ENCODE data around the gene DTNBP1. TPM values are rescaled to one million over a fixed set of nuclear protein-coding genes. Genes with fewer than 3 reads are reported as not detected.

Gene DTNBP1
- total and polyA plus RNA-seq, 2 of the 13 experiments (the other 11 are each of a cell fraction or from before 2014, with no cell fraction given): 6.6 to 19.1 TPM

- TF ChIP-seq REST (IDR thresholded peaks at IDR 0.05; ENCODE audit: borderline replicate concordance in 1 of 2, low read depth in 1 of 2, low read length in 2 of 2) (no peak), ADNP (CRISPR knock-in tag; IDR thresholded peaks at IDR 0.05) (0 out of 2 replicates have a peak, but pooled peaks have one; percentile 56), POLR2AphosphoS5 (IDR thresholded peaks at IDR 0.05; ENCODE audit: low read depth, low read length) (peak; percentile 38), MEIS2 (CRISPR knock-in tag; IDR thresholded peaks at IDR 0.05) (peak; percentile 68), MATR3 (CRISPR knock-in tag; IDR thresholded peaks at IDR 0.05) (no peak), BRF2 (CRISPR knock-in tag; IDR thresholded peaks at IDR 0.05) (peak; percentile 66), ZSCAN31 (CRISPR knock-in tag; IDR thresholded peaks at IDR 0.05; ENCODE audit: low read depth) (peak; percentile 92), ZNF512B (CRISPR knock-in tag; IDR thresholded peaks at IDR 0.05; ENCODE audit: borderline replicate concordance) (no peak), HNF1B (CRISPR knock-in tag; IDR thresholded peaks at IDR 0.05) (peak; percentile 31; the same call in 1 of the 2 replicates), SMC3 (IDR thresholded peaks at IDR 0.05; ENCODE audit: low read length) (no peak), MTERF4 (CRISPR knock-in tag; IDR thresholded peaks at IDR 0.05) (peak; percentile 64; the same call in 1 of the 2 replicates), HNRNPLL (IDR thresholded peaks at IDR 0.05; ENCODE audit: low read depth, low read length, poor library complexity, severe bottlenecking) (peak; percentile 85), SAFB2 (CRISPR knock-in tag; IDR thresholded peaks at IDR 0.05; ENCODE audit: borderline replicate concordance, low read depth) (peak; percentile 77; the same call in 1 of the 2 replicates), ARNT2 (CRISPR knock-in tag; IDR thresholded peaks at IDR 0.05; ENCODE audit: low read depth) (no peak; the same call in 1 of the 2 replicates), AHR (CRISPR knock-in tag; IDR thresholded peaks at IDR 0.05) (no peak), POLR2G (IDR thresholded peaks at IDR 0.05; ENCODE audit: low read depth, low read length) (no peak; the same call in 1 of the 2 replicates), DNMT3B (CRISPR knock-in tag; conservative IDR thresholded peaks at IDR 0.05) (no peak)
These were observed at the start of gene DTNBP1 (continued) for GRCh38 chr6:15662326-15663129.

Measured in HepG2 (cell line).